Heart right ventricle (tissue), 16 donors: ENCODE results near the gene SSTR5. TPM values are rescaled to one million over a fixed set of nuclear protein-coding genes. Genes with fewer than 3 reads are reported as not detected.
"Not testable (repeated sequence)": the region's sequence is repeated elsewhere in the genome, so short reads cannot be mapped to it uniquely, and the experiment has no call there.

Experiments
- ATAC-seq, 8 donors: fragments of 200-7000 bp; cut with Tn5 transposase; one replicate each; pipeline ENCODE4 v1.9.1; 2020; ENCODE audit warnings: mild to moderate bottlenecking in 8 of 8, moderate library complexity in 8 of 8, moderate number of reproducible peaks in 1 of 8
- DNase-seq, 2 donors: peaks; one replicate each; pipeline ENCODE4 v3.0.0-alpha.2; 2020
- H3K27ac ChIP-seq, 10 donors: fragments of 200-600 bp; sonication (generic) in 2 of 10; one replicate each; pipeline versions ENCODE4 v1.5.0 to v1.8.0; 2020 to 2022; ENCODE audit warnings: mild to moderate bottlenecking in 3 of 10
- H3K27me3 ChIP-seq, 7 donors: fragments of 200-600 bp; one replicate each; pipeline ENCODE4 v1.8.0; 2021 to 2022; ENCODE audit warnings: mild to moderate bottlenecking in 2 of 7
- H3K36me3 ChIP-seq, 9 donors: fragments of 200-600 bp; sonication (generic) in 1 of 9; one replicate each; pipeline versions ENCODE4 v1.5.0 to v1.8.0; 2020 to 2022; ENCODE audit warnings: mild to moderate bottlenecking in 2 of 9
- H3K4me1 ChIP-seq, 9 donors: fragments of 200-600 bp; sonication (generic) in 1 of 9; one replicate each; pipeline versions ENCODE4 v1.5.0 to v1.8.0; 2020 to 2022; ENCODE audit warnings: mild to moderate bottlenecking in 4 of 9
- H3K4me3 ChIP-seq, 10 donors: fragments of 200-600 bp; sonication (generic) in 2 of 10; one replicate each; pipeline versions ENCODE4 v1.5.0 to v1.8.0; 2020 to 2022; ENCODE audit warnings: mild to moderate bottlenecking in 7 of 10, moderate library complexity in 2 of 10
- H3K9me3 ChIP-seq, 11 donors: fragments of 200-600 bp in 10 of 11; sonication (generic) in 2 of 11; one replicate each; pipeline versions ENCODE4 v1.5.0 to v1.8.0; 2013 to 2022; ENCODE audit warnings: mild to moderate bottlenecking in 2 of 11, control low read depth in 1 of 11, moderate library complexity in 1 of 11
- WGBS, 2 donors: extraction: QIAGEN DNeasy Blood & Tissue Kit; methylation state at CpG; one replicate each; pipeline ENCODE4 v1.1.7; 2013; ENCODE audit warnings: inconsistent platforms in 1 of 2; 5-methylcytosine and 5-hydroxymethylcytosine counted together
- intact Hi-C, 10 donors: fragments of 100-400 bp; cut with DNase I; formaldehyde crosslinking; loops; one replicate each; pipeline versions ENCODE4 v1.11.1 to v1.14.2; 2022
- long read RNA-seq, 3 donors: library from polyadenylated mRNA; unstranded; transcript quantifications; one replicate each; pipeline ENCODE4 v2.0.0, GENCODE V29; 2020 to 2021
- polyA plus RNA-seq, 2 donors: library from polyadenylated mRNA; stranded (reverse); fragments of 200-250 nt; gene quantifications; one replicate each; pipeline ENCODE4 v1.2.3, GENCODE V29; 2013
- total RNA-seq, 10 donors: library from RNA; stranded (reverse); fragmentation: NEBNext Ultra II Directional in 3 of 10; extraction: Animal tissue kit (Norgen Biotek cat#: 25700) in 3 of 10; gene quantifications; one replicate each; pipeline versions ENCODE4 v1.2.1 to v1.2.4, GENCODE V29; 2021 to 2023
- TF ChIP-seq, protein P1 (sequence below), 9 donors: fragments of 200-600 bp; sonication (generic) in 2 of 9; IDR thresholded peaks; one replicate each; pipeline versions ENCODE4 v1.5.0 to v1.8.0; 2021 to 2022; ENCODE audit warnings: antibody characterized with exemption in 9 of 9, mild to moderate bottlenecking in 5 of 9, moderate library complexity in 1 of 9
- donor health status: Arrhythmogenic right ventricular cardiomyopathy.
- donor health status: ischemic (EF 13 %, LVEDD 7.1; RV severe dilation, severe dysfunction).
- donor health status: healthy with polysubstance abuse.
- donor health status: DM: no; HTN: yes; CAD: no.
- donor health status: DM: no; HTN: no; CAD: no.
- donor health status: ischemic (EF 25% LVEDD 6.9; RV normal size, moderate dysfunction).
- donor health status: ischemic (EF 25% LVEDD 5.7; RV mildly dilated, moderate dysfunction).
- donor health status: healthy.
- donor health status: DM: yes; HTN: yes; CAD: no.
- donor health status: Ischemic cardiomyopathy.
- donor health status: ischemic (EF 35%, LVEDD 5.7; RV mildly dilated, moderate dysfunction).
- donor health status: nonischemic (EF 11% LVEDD 7.7; RV severe dilation, severe dysfunction).
- donor health status: DM: yes; HTN: yes; CAD: no.
- donor health status: PGD.
- donor health status: ischemic (EF 29% LVEDD 5.4; RV normal size, mild dysfunction).
- donor health status: nonischemic (EF 23%, LVEDD 6.1; RV moderate dilation, normal function).

The SSTR5 gene
- total RNA-seq (10 to 100 TPM in 3 of 10 donors, 1 to 10 TPM in 7; 2.1 to 32.0 (median 6.5) TPM), polyA plus RNA-seq (1 to 10 TPM in 1 of 2 donors, under 1 TPM in 1; 0.39 to 1.4 TPM)
- long read RNA-seq, donor 1, transcript SSTR5-201 (1 exons, 1,362 nt): major isoform, 45 of 107 reads
- long read RNA-seq, donor 1, partial matches to known transcripts: 0 of 107 reads
- long read RNA-seq, donor 1, other reads (novel, unspliced or antisense): 62 of 107 reads
- long read RNA-seq, donor 2, transcript SSTR5-201 (1 exons, 1,362 nt): major isoform, 32 of 73 reads
- long read RNA-seq, donor 2, partial matches to known transcripts: 2 of 73 reads
- long read RNA-seq, donor 2, other reads (novel, unspliced or antisense): 39 of 73 reads
- long read RNA-seq, donor 3, transcript SSTR5-201 (1 exons, 1,362 nt): major isoform, 28 of 59 reads
- long read RNA-seq, donor 3, partial matches to known transcripts: 2 of 59 reads
- long read RNA-seq, donor 3, other reads (novel, unspliced or antisense): 29 of 59 reads

DNA sequence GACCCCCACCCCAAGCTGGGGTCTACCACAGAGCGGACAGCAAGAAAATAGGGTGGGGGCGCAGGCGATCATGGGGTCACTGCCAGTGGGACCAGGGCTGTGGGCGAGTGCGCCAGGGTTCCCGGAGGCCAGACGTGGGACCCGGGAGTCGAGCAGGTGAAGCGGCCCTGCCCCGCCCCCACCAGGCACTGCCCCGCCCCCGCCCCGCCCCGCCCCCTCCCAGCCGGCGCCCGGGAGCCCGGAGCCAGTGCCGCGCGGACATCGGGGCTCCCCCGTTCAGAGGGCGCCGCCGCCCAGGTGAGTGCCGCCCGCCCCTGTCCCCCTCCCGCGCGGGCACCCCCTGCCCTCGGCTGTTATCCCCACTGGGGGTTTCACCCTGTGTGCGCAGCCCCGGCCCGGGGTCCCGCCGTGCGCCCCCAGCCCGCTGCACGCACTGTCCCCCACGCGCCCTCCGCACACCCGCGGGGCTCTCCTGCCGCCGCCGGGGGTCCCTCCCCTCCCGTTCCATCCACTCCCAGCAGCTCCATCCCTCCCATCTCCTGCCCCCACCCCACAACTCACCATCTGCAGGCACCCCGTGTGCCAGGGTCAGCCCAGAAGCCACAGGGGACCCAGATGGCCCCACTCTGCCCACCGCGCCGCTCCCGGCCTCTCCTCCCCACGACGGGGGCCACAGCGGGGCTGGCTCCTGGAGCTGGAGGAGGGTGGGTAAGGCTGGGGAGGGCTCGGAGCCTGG, at the start of gene SSTR5:
Gene SSTR5, plus strand, starts transcription at position 222 of the 736 bp plus-strand sequence. CDS start 6,122 bp downstream, outside the sequence.
- Histone ChIP-seq H3K9me3 (no peaks in the 10 kb centered on the region), H3K27ac (peak within 1 kb of the TSS in 6 of 10 donors; percentile 64 to 84 (median 68)), H3K36me3 (no peaks in the 10 kb centered on the region), H3K4me3 (peak within 1 kb of the TSS in 8 of 10 donors; percentile 9 to 45 (median 31)), H3K27me3 (peaks cover 19 to 90% (median 81%) of the 10 kb centered on the region in 7 donors), H3K4me1 (peaks cover 0 to 7% (median 0%) of the 10 kb centered on the region in 9 donors)
- ATAC-seq (peak in 2 of 8 donors; percentile 9 to 19), DNase-seq (no peak)
- intact Hi-C loops: loop anchor here in 1 of 10 donors (1.0 to 2.0 kb wide), 2 partner anchors 26 to 35 kb away; no protein-coding TSS in a partner anchor
- TF ChIP-seq, protein P1, sequence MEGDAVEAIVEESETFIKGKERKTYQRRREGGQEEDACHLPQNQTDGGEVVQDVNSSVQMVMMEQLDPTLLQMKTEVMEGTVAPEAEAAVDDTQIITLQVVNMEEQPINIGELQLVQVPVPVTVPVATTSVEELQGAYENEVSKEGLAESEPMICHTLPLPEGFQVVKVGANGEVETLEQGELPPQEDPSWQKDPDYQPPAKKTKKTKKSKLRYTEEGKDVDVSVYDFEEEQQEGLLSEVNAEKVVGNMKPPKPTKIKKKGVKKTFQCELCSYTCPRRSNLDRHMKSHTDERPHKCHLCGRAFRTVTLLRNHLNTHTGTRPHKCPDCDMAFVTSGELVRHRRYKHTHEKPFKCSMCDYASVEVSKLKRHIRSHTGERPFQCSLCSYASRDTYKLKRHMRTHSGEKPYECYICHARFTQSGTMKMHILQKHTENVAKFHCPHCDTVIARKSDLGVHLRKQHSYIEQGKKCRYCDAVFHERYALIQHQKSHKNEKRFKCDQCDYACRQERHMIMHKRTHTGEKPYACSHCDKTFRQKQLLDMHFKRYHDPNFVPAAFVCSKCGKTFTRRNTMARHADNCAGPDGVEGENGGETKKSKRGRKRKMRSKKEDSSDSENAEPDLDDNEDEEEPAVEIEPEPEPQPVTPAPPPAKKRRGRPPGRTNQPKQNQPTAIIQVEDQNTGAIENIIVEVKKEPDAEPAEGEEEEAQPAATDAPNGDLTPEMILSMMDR (IDR thresholded peaks at IDR 0.05): no peak
- WGBS, 2 donors: 7 to 20% methylated on average over 17 to 58 of the region's 59 CpGs

DNA sequence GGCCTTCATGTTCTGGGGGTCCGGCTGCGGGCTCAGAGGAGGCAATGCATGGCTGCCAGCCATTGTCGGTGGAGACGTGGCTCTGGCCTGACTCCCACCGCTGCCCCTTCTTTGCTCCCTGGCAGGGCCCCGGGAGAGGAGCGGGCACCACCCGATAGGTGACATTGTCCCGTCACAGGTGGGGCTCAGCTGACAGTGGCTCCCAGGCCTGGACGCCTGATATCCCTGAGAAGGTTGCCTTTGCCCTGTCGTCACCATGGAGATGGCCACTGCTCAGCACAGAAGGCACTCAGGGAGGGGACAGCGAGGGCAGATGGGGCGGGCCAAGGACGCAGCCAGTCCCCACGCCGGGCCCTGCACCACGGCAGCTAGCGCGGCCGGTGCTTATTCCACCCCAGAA, 48.4 kb upstream of the SSTR5 start:
- DNase-seq (no peak), ATAC-seq (no peak)
- intact Hi-C loops: no loop called here
- no peak overlapping the region for H3K27ac ChIP-seq
- peaks cover 9 to 68% (median 54%) of the 10 kb centered on the region in 7 donors for H3K27me3 ChIP-seq
- TF ChIP-seq, protein P1 (IDR thresholded peaks at IDR 0.05): no peak
- no peaks in the 10 kb centered on the region for H3K36me3 ChIP-seq
- H3K4me3 ChIP-seq: no peak overlapping the region
- no peaks in the 10 kb centered on the region for H3K9me3 ChIP-seq
- peaks cover 0 to 36% (median 10%) of the 10 kb centered on the region in 9 donors for H3K4me1 ChIP-seq
- WGBS, 2 donors: 67 to 78% methylated on average over 20 of the region's 20 CpGs

DNA sequence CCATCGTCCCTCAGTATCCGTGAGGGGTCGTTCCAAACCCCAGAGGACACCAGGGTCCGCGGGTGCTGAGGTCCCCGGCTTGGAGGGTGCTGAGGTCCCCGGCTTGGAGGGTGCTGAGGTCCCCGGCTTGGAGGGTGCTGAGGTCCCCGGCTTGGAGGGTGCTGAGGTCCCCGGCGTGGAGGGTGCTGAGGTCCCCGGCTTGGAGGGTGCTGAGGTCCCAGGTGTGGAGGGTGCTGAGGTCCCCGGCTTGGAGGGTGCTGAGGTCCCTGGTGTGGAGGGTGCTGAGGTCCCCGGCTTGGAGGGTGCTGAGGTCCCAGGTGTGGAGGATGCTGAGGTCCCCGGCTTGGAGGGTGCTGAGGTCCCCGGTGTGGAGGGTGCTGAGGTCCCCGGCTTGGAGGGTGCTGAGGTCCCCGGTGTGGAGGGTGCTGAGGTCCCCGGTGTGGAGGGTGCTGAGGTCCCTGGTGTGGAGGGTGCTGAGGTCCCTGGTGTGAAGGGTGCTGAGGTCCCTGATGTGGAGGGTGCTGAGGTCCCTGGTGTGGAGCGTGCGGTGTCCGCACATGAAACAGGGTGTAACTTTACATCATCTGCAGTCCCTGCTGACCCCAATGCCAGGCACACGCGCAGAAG, 47.3 kb upstream of the SSTR5 start:
- peaks cover 0 to 31% (median 1%) of the 10 kb centered on the region in 9 donors for H3K4me1 ChIP-seq
- peaks cover 9 to 76% (median 62%) of the 10 kb centered on the region in 7 donors for H3K27me3 ChIP-seq
- H3K9me3 ChIP-seq, H3K27ac ChIP-seq, H3K36me3 ChIP-seq, ATAC-seq, DNase-seq, H3K4me3 ChIP-seq, intact Hi-C loops: not testable (repeated sequence)
- 70 to 74% methylated on average over 24 of the region's 24 CpGs for WGBS, 2 donors

DNA sequence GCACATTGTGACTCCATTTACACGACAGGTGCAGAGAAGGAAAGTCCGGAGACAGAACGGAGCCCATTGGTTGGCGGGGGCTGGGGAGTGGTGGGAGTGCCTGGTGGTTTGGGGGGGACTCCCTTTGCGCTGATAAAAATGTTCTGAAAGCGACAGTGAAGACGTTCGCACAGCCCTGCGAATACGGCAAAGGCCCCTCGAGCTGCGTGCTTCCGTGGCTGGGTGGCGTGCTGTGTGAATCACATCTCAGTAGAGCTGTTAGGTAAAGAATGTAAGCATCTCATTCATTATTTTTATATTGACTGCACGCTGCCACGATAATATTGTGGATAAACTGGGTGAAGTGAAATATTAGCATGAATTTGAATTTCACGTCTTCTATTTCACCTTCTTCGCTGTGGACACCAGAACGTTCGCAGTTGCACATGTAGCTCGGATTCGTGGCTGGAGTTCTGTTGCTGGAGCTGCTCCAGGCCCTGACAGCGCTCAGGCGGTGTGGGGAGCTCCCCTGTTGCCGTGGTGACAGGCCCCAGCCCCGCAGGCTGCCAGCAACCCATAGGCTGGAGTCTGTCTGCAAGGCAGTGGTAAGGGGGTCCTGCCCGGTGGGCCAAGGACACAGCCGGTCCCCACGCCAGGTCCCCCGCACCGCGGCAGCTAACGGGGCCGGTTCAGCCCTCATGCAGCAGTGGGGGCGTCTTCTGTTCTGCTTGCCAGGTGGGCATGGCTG, 46.3 kb upstream of the SSTR5 start:
- Histone ChIP-seq H3K4me1 (peaks cover 0 to 37% (median 5%) of the 10 kb centered on the region in 9 donors), H3K27me3 (peaks cover 6 to 73% (median 62%) of the 10 kb centered on the region in 7 donors), H3K27ac (no peak overlapping the region), H3K9me3 (no peaks in the 10 kb centered on the region), H3K4me3 (no peak overlapping the region), H3K36me3 (no peaks in the 10 kb centered on the region)
- intact Hi-C loops: no loop called here
- TF ChIP-seq, protein P1 (IDR thresholded peaks at IDR 0.05): no peak
- DNase-seq (no peak), ATAC-seq (no peak)
- 74 to 75% methylated on average over 35 of the region's 35 CpGs for WGBS, 2 donors
